ENCODE results near the gene SORCS1. TPM values are rescaled to one million over a fixed set of nuclear protein-coding genes. Genes with fewer than 3 reads are reported as not detected.

SORCS1 gene
- total RNA-seq, 4 donors from 2014 or later, result 1.2 to 11.8 (median 6.2) TPM

DNA sequence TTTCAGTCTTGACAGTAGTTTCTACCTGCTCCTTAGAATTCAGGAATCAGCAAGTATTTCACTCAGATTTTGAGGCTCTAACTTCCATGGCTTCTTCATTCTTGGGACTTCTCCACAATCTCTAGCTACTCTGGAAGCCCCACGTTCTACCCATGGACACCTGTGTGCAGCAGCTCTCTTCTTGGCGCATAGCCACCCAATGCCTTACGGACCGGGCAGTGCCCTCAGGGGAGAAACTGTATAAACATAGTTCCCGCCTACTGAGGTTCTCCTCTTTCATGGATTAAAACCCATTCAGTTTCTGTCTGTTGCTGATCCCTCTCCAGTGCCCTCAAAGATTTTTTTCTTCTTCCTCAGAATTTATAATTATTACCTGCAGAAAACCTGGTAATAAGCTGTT, 177.1 kb downstream of the SORCS1 start:
- Histone ChIP-seq H3K27me3 (no peaks in the 10 kb centered on the region), H3K4me3 (replicated peaks in 1 of 3) (no peak overlapping the region), H3K4me1 (peaks cover 5 to 19% of the 10 kb centered on the region in 2 donors), H3K27ac (peak overlapping the region in 2 of 3 donors; percentile 1 to 8), H3K36me3 (no peaks in the 10 kb centered on the region), H3K9me3 (no peaks in the 10 kb centered on the region)
- TF ChIP-seq POLR2A (IDR thresholded peaks at IDR 0.05), result no peak
- TF ChIP-seq, protein P1, sequence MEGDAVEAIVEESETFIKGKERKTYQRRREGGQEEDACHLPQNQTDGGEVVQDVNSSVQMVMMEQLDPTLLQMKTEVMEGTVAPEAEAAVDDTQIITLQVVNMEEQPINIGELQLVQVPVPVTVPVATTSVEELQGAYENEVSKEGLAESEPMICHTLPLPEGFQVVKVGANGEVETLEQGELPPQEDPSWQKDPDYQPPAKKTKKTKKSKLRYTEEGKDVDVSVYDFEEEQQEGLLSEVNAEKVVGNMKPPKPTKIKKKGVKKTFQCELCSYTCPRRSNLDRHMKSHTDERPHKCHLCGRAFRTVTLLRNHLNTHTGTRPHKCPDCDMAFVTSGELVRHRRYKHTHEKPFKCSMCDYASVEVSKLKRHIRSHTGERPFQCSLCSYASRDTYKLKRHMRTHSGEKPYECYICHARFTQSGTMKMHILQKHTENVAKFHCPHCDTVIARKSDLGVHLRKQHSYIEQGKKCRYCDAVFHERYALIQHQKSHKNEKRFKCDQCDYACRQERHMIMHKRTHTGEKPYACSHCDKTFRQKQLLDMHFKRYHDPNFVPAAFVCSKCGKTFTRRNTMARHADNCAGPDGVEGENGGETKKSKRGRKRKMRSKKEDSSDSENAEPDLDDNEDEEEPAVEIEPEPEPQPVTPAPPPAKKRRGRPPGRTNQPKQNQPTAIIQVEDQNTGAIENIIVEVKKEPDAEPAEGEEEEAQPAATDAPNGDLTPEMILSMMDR (IDR thresholded peaks at IDR 0.05), result no peak
- 29 to 35% methylated on average over 5 of the region's 5 CpGs for WGBS, 2 donors
- intact Hi-C loops (cut with DNase I), result no loop called here
- DNase-seq, result peak; percentile 59 to 73

DNA sequence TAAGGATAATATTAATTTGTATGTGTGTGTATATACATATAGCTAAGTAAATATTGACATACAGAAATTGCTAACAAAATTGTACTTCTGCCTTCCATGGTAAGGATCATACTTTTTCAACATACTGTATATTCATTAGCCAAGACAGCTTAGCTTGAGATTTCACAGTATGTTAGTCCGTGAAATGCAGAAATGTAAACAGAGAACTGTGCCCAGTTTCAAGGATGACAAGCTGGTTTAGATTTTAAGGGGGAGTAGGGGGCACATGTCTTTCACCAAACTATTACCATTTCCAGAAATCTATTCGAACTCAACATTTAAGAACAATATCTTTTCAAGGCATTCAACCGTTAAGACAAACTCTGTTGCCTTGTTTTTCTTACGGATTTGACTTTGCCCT, 182.2 kb downstream of the SORCS1 start:
- WGBS, 2 donors, result 22 to 25% methylated on average over 4 of the region's 4 CpGs
- H3K36me3 ChIP-seq, result no peaks in the 10 kb centered on the region
- DNase-seq, result no peak

DNA sequence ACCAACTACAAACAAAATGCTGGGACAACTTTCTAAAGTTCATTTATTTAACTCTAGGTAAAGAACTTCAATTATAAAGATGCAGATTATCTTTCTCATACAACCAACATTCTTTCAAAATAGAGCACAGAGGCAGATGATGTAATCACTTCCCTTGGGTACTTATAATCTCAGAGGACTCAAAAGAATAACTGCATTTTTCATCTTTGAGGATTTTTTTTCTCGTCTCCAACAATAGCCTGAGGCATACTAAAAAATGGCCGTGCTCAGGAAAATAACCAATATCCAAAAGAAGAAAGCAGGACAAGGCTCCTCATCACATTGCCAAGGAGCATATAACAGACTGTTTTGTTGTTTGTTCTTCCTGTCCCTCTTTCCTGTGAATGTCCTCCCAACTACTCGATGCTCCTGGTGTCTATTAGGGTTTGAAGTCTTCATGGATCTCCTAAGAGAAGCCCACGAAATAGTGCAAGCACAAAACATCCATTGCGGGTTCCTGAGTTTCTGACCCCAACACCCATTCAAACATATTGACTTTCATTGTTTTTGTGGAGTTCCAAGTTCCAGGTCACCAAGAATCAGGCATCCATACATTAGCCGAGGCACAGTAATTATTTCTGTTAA, 182.9 kb downstream of the SORCS1 start:
- 47 to 48% methylated on average over 6 of the region's 6 CpGs for WGBS, 2 donors
- no peaks in the 10 kb centered on the region for H3K36me3 ChIP-seq
- H3K9me3 ChIP-seq, result no peaks in the 10 kb centered on the region
- no peak for TF ChIP-seq POLR2A (IDR thresholded peaks at IDR 0.05)
- TF ChIP-seq, protein P1 (IDR thresholded peaks at IDR 0.05), result no peak
- H3K27ac ChIP-seq, result peak overlapping the region; percentile 41 to 79 (median 68)
- DNase-seq, result no peak
- intact Hi-C loops (cut with DNase I), result no loop called here
- H3K27me3 ChIP-seq, result no peaks in the 10 kb centered on the region
- peaks cover 29 to 31% of the 10 kb centered on the region in 2 donors for H3K4me1 ChIP-seq
- no peak overlapping the region for H3K4me3 ChIP-seq (replicated peaks in 1 of 3)

More for the DNA sequence above, 182.2 kb downstream of the SORCS1 start:
- no peak overlapping the region for H3K4me3 ChIP-seq (replicated peaks in 1 of 3)
- peak overlapping the region; percentile 41 to 79 (median 68) for H3K27ac ChIP-seq
- H3K9me3 ChIP-seq, result no peaks in the 10 kb centered on the region
- intact Hi-C loops (cut with DNase I), result no loop called here
- H3K4me1 ChIP-seq, result peaks cover 29 to 36% of the 10 kb centered on the region in 2 donors
- TF ChIP-seq, protein P1 (IDR thresholded peaks at IDR 0.05), result no peak
- TF ChIP-seq POLR2A (IDR thresholded peaks at IDR 0.05), result no peak
- H3K27me3 ChIP-seq, result no peaks in the 10 kb centered on the region

DNA sequence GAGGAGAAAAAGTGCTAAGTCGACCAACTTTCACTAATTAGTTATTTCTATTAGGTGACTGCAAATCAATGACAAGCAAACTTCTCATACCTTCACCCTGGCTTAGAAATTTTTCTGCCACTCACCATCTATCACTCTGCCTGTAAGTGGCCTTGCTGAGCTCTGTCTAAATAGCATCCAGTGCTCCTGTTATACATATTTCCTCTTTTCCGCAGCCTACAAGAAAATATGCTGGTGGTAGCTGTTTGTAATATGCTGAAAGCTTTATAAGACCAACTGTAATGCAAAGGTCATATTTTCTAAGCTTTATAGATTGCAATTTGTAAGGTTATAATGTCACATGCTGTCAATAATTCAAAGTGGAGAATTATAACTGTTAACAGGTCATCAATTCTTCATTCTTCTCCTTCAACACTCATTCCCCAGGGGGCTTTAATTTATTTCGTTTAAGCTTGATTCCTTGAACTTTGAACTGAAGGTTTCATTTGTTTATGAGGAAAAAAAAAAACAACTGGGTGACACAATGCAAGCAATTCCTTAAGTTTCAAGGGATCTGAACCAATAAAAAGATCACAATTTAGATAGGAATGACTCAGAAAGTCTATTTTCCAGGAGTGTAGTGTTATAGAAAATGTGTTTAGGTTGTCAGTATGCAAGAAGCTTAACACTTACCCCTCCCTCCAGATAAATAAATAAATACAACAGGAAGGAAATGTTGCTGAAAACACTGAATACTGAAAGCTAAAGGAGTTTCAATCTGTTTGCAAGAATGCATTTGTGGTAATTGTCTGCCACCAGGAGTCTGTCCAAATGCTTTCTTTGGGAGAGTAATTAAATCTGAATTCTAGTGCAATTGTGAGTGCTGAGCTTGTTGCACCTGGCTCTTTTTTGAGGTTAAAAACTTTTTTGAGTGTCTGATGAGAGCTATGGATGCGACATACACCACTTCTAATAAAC, 183.7 kb downstream of the SORCS1 start:
- intact Hi-C loops (cut with DNase I), result no loop called here
- no peaks in the 10 kb centered on the region for H3K9me3 ChIP-seq
- H3K36me3 ChIP-seq, result no peaks in the 10 kb centered on the region
- H3K4me3 ChIP-seq (replicated peaks in 1 of 3), result no peak overlapping the region
- no peak for TF ChIP-seq POLR2A (IDR thresholded peaks at IDR 0.05)
- TF ChIP-seq, protein P1 (IDR thresholded peaks at IDR 0.05), result peak in 4 of 6 experiments; percentile 30 to 71 (median 53)
- no peaks in the 10 kb centered on the region for H3K27me3 ChIP-seq
- DNase-seq, result peak in 1 of 2 donors; percentile 9
- H3K4me1 ChIP-seq, result peaks cover 29 to 31% of the 10 kb centered on the region in 2 donors
- H3K27ac ChIP-seq, result peak overlapping the region in 2 of 3 donors; percentile 68 to 79
- WGBS, 2 donors, result 48 to 54% methylated on average over 4 of the region's 4 CpGs

All from thyroid gland (tissue), 4 donors.